ENCODE data around the gene TOM1L1.

GRCh38 chr17:54891176-54891821 is 9.4 kb upstream of the TOM1L1 start:
- TF ChIP-seq CTCF (IDR thresholded peaks at IDR 0.05) (no peak), POLR2A (IDR thresholded peaks at IDR 0.05) (no peak)
